Measurements from ENCODE around the gene FCRL5.

FCRL5 gene

GRCh38 chr1:157466011-157466410 lies 86.3 kb downstream of the FCRL5 start:
- Histone ChIP-seq H3K9me3 (ENCODE audit: insufficient read depth, low read depth, low read length) (no peaks in the 10 kb centered on the region), H2AFZ (ENCODE audit: low read length) (no peak overlapping the region), H3F3A (ENCODE audit: low read depth) (no peaks in the 10 kb centered on the region), H3K4me2 (ENCODE audit: low read depth, low read length, poor library complexity, severe bottlenecking) (no peak overlapping the region), H3K79me2 (ENCODE audit: insufficient read depth, low read length) (no peaks in the 10 kb centered on the region), H3K9me2 (replicated peaks; ENCODE audit: low read depth, low read length) (no peaks in the 10 kb centered on the region), H3K9ac (ENCODE audit: low read depth, low read length, poor library complexity, severe bottlenecking) (no peak overlapping the region), H4K20me1 (ENCODE audit: insufficient read depth, low read length, poor library complexity, severe bottlenecking) (no peaks in the 10 kb centered on the region), H3K4me3 (ENCODE audit: low read length, poor library complexity, severe bottlenecking) (no peak overlapping the region), H3K36me3 (ENCODE audit: insufficient read depth, low read length) (no peaks in the 10 kb centered on the region), H3K4me1 (ENCODE audit: insufficient read depth, low read length, poor library complexity, severe bottlenecking) (no peaks in the 10 kb centered on the region), H3K27me3 (ENCODE audit: insufficient read depth, low read length, poor library complexity, severe bottlenecking) (no peaks in the 10 kb centered on the region)
- TF ChIP-seq EZH2phosphoT487 (IDR thresholded peaks at IDR 0.05; ENCODE audit: borderline replicate concordance), result no peak
- TF ChIP-seq CTCF (conservative IDR thresholded peaks at IDR 0.05; ENCODE audit: low read length), result no peak
